22Rv1 (cell line): ENCODE data around the gene AGXT.

ENCODE experiments used
- CTCF ChIP-seq: fragments of 450-650 bp; IDR thresholded peaks from 2 replicates; pipeline ENCODE4 v1.5.1; 2017; ENCODE audit warnings: mild to moderate bottlenecking
- ZFX ChIP-seq: fragments of 450-650 bp; IDR thresholded peaks from 2 replicates; pipeline ENCODE4 v1.6.1; 2017; ENCODE audit warnings: antibody characterized with exemption, borderline replicate concordance

GRCh38 chr2:240909216-240909974, 40.8 kb downstream of the AGXT start:
- TF ChIP-seq CTCF, result no peak
- TF ChIP-seq ZFX, result no peak
